GM23338 (cell line): ENCODE results near the gene ATXN7L3. TPM values are rescaled to one million over a fixed set of nuclear protein-coding genes. Genes with fewer than 3 reads are reported as not detected.

Experiments
- ATAC-seq: fragments of 200-7000 bp; cut with Tn5 transposase; 3 replicates; pipeline ENCODE4 v1.9.1; 2020
- DNase-seq: peaks from one replicate; pipeline ENCODE4 v3.0.0-alpha.2; 2015; ENCODE audit warnings: low spot score
- H2AFZ ChIP-seq: fragments of 200-600 bp; sonication (generic); 2 replicates; pipeline ENCODE4 v1.8.0; 2016; ENCODE audit warnings: antibody characterized with exemption, mild to moderate bottlenecking, moderate library complexity
- H3F3A ChIP-seq: fragments of 200-600 bp; sonication (generic); replicated peaks from 2 replicates; pipeline ENCODE4 v1.8.0; 2017; ENCODE audit warnings: antibody characterized with exemption, mixed run types, low read depth
- H3K27ac ChIP-seq: fragments of 200-600 bp; sonication (generic); 2 replicates; pipeline ENCODE4 v1.6.1; 2016; ENCODE audit warnings: low read depth
- H3K27me3 ChIP-seq: fragments of 200-600 bp; sonication (generic); 2 replicates; pipeline ENCODE4 v1.8.0; 2016; ENCODE audit warnings: mild to moderate bottlenecking, mixed run types, moderate library complexity; ENCODE audit not compliant: insufficient read depth
- H3K36me3 ChIP-seq: fragments of 200-600 bp; sonication (generic); 2 replicates; pipeline ENCODE4 v1.8.0; 2016; ENCODE audit warnings: mild to moderate bottlenecking; ENCODE audit not compliant: insufficient read depth
- H3K4me1 ChIP-seq: fragments of 200-600 bp; sonication (generic); 2 replicates; pipeline ENCODE4 v1.8.0; 2016; ENCODE audit warnings: mild to moderate bottlenecking, moderate library complexity; ENCODE audit not compliant: insufficient read depth
- H3K4me2 ChIP-seq: fragments of 200-600 bp; sonication (generic); 2 replicates; pipeline ENCODE4 v1.7.1; 2017; ENCODE audit warnings: mixed run types
- H3K4me3 ChIP-seq: fragments of 200-600 bp; sonication (generic); 2 replicates; pipeline ENCODE4 v1.6.1; 2016; ENCODE audit warnings: mixed run types
- H3K79me2 ChIP-seq: fragments of 200-600 bp; sonication (generic); replicated peaks from 2 replicates; pipeline ENCODE4 v1.8.0; 2017; ENCODE audit warnings: mild to moderate bottlenecking; ENCODE audit not compliant: insufficient read depth
- H3K9me2 ChIP-seq: fragments of 200-600 bp; sonication (generic); 2 replicates; pipeline ENCODE4 v1.8.0; 2017; ENCODE audit not compliant: insufficient read depth
- H4K20me1 ChIP-seq: fragments of 200-600 bp; sonication (generic); replicated peaks from 2 replicates; pipeline ENCODE4 v1.8.0; 2017; ENCODE audit warnings: mild to moderate bottlenecking; ENCODE audit not compliant: insufficient read depth
- H3K27ac Mint-ChIP-seq: 2 replicates; pipeline ENCODE4 v1.8.0; 2020; ENCODE audit warnings: inconsistent platforms, mild to moderate bottlenecking, moderate library complexity, mixed read lengths
- H3K27me3 Mint-ChIP-seq: 3 replicates; pipeline ENCODE4 v1.8.0; 2022; ENCODE audit warnings: low read depth, mild to moderate bottlenecking, moderate library complexity, mixed read lengths, inconsistent platforms; ENCODE audit not compliant: insufficient read depth, poor library complexity
- H3K36me3 Mint-ChIP-seq: 3 replicates; pipeline ENCODE4 v1.8.0; 2021; ENCODE audit warnings: low read depth, mild to moderate bottlenecking, inconsistent platforms, moderate library complexity, mixed read lengths
- H3K4me1 Mint-ChIP-seq: 3 replicates; pipeline ENCODE4 v1.8.0; 2020; ENCODE audit warnings: mild to moderate bottlenecking, inconsistent platforms, mixed read lengths
- H3K4me3 Mint-ChIP-seq: 3 replicates; pipeline ENCODE4 v1.8.0; 2021; ENCODE audit warnings: moderate library complexity, mild to moderate bottlenecking, inconsistent platforms, mixed read lengths
- H3K9me3 Mint-ChIP-seq: 3 replicates; pipeline ENCODE4 v1.8.0; 2020; ENCODE audit warnings: moderate library complexity, mild to moderate bottlenecking, inconsistent platforms, mixed read lengths
- CTCF ChIP-seq, 2 experiments: fragments of 200-600 bp in 1 of 2; sonication (generic) in 1 of 2; conservative IDR thresholded peaks; 2 replicates each; pipeline versions ENCODE4 v1.5.1 to v1.6.1; 2016 to 2017; ENCODE audit warnings: antibody characterized with exemption in 2 of 2, low read depth in 2 of 2, mild to moderate bottlenecking in 2 of 2, moderate library complexity in 1 of 2
- EZH2 ChIP-seq: fragments of 200-600 bp; sonication (generic); IDR thresholded peaks from one replicate; pipeline ENCODE4 v1.8.0; 2017; ENCODE audit warnings: antibody characterized with exemption, mild to moderate bottlenecking, low read depth; ENCODE audit not compliant: unreplicated experiment
- EZH2phosphoT487 ChIP-seq: fragments of 200-600 bp; sonication (generic); IDR thresholded peaks from one replicate; pipeline ENCODE4 v1.8.1; 2018; ENCODE audit warnings: antibody characterized with exemption; ENCODE audit not compliant: unreplicated experiment
- JUNB ChIP-seq: IDR thresholded peaks from one replicate; pipeline ENCODE4 v1.6.1; 2016; ENCODE audit warnings: antibody characterized with exemption; ENCODE audit not compliant: unreplicated experiment
- NANOG ChIP-seq: IDR thresholded peaks from 2 replicates; pipeline ENCODE4 v1.6.1; 2016; ENCODE audit warnings: antibody characterized with exemption, borderline replicate concordance
- REST ChIP-seq: IDR thresholded peaks from one replicate; pipeline ENCODE4 v1.6.1; 2018; ENCODE audit warnings: antibody characterized with exemption; ENCODE audit not compliant: unreplicated experiment
- STAT1 ChIP-seq: IDR thresholded peaks from one replicate; pipeline ENCODE4 v1.6.1; 2016; ENCODE audit warnings: antibody characterized with exemption; ENCODE audit not compliant: unreplicated experiment
- ZNF114 ChIP-seq: fragments of 250-450 bp; sonication (Bioruptor Pico); IDR thresholded peaks from 2 replicates; pipeline ENCODE4 v1.5.0; 2020; ENCODE audit warnings: mild to moderate bottlenecking, moderate library complexity
- ZNF331 ChIP-seq: fragments of 250-450 bp; sonication (Bioruptor Pico); IDR thresholded peaks from 2 replicates; pipeline ENCODE4 v1.5.0; 2020; ENCODE audit warnings: low read depth, mild to moderate bottlenecking, moderate library complexity
- polyA plus RNA-seq: library from polyadenylated mRNA; unstranded; fragments of >200 nt; fragmentation: Nextera tagmentation; extraction: Ambion mirVana; gene quantifications from 2 replicates; pipeline ENCODE4 v1.2.1, GENCODE V29; 2016
- total RNA-seq: library from RNA; depleted of rRNA; stranded (reverse); fragments of >200 nt; shearing (Covaris generic); gene quantifications from 2 replicates; pipeline ENCODE4 v1.2.3, GENCODE V29; 2014
- TF ChIP-seq, protein P1 (sequence below): IDR thresholded peaks from 2 replicates; pipeline ENCODE4 v1.6.1; 2016; ENCODE audit warnings: antibody characterized with exemption

ATXN7L3 gene
- total and polyA plus RNA-seq, 2 experiments from 2014 or later = 20.6 to 95.0 TPM

GRCh38 chr17:44219108-44219615, 19.5 kb upstream of the ATXN7L3 start (continued):
- TF ChIP-seq EZH2 (no peak), ZNF114 (CRISPR knock-in tag) (no peak), NANOG (no peak), ZNF331 (no peak)
- TF ChIP-seq, protein P1, sequence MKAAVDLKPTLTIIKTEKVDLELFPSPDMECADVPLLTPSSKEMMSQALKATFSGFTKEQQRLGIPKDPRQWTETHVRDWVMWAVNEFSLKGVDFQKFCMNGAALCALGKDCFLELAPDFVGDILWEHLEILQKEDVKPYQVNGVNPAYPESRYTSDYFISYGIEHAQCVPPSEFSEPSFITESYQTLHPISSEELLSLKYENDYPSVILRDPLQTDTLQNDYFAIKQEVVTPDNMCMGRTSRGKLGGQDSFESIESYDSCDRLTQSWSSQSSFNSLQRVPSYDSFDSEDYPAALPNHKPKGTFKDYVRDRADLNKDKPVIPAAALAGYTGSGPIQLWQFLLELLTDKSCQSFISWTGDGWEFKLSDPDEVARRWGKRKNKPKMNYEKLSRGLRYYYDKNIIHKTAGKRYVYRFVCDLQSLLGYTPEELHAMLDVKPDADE = no peak

GRCh38 chr17:44218344-44219107, 18.8 kb upstream of the ATXN7L3 start:
- peaks cover 15% of the 10 kb centered on the region for H3K36me3 ChIP-seq
- H3K4me1 Mint-ChIP-seq = peaks cover 21% of the 10 kb centered on the region
- peaks cover 44% of the 10 kb centered on the region for H3K36me3 Mint-ChIP-seq
- H3K9me2 ChIP-seq = no peaks in the 10 kb centered on the region
- H3K27ac Mint-ChIP-seq = peak overlapping the region; percentile 57
- peak overlapping the region; percentile 97 for H3K4me2 ChIP-seq
- peaks cover 13% of the 10 kb centered on the region for H3K4me1 ChIP-seq
- H3K4me3 ChIP-seq = peak overlapping the region; percentile 96
- TF ChIP-seq CTCF (conservative IDR thresholded peaks at IDR 0.05; ENCODE audit: low read depth in 2 of 2) = peak; percentile 36 to 55; a peak in 3 of 4 replicates
- TF ChIP-seq STAT1 = no peak
- H3K9me3 Mint-ChIP-seq = no peaks in the 10 kb centered on the region
- peaks cover 19% of the 10 kb centered on the region for H3K27me3 Mint-ChIP-seq
- H3F3A ChIP-seq = peaks cover 22% of the 10 kb centered on the region
- peaks cover 8% of the 10 kb centered on the region; the same call in 1 of the 2 replicates for H3K27me3 ChIP-seq
- H2AFZ ChIP-seq = no peak overlapping the region
- H3K27ac ChIP-seq = peak overlapping the region; percentile 90
- ATAC-seq (peak; percentile 16), DNase-seq (peak; percentile 84)
- peak overlapping the region; percentile 74 for H3K4me3 Mint-ChIP-seq
- H3K79me2 ChIP-seq = peaks cover 29% of the 10 kb centered on the region
- no peaks in the 10 kb centered on the region; the same call in none of the 2 replicates for H4K20me1 ChIP-seq

DNA sequence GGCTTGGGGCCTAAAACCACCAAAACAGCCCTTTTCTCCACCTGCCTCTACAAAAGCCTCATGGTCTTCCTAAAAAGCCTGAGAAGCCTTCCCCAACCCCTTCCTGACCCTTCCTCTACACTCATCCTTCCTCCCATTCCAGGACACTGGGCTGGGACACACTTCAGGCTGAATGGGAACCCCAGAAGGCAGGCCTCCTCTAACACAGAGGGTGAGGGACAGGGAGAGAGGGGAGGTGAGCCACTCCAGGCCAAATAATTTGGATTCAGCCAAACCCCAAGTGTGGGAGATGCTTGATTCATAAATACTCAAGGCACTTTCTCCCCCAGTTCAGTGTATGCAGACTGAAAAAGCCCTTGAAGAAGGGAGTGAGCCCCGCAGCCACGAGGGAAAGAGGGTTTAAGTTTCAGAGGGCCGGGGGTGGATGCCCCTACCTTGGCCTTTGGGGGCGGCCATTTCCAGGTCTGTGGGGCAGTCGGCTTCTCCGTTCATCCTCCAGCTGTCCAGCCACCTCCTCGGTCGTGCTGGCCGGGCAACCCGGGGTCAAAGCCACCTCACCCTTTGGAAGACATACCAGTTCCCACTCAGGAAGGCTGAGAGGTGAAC, 18.2 kb upstream of the ATXN7L3 start:
- peak overlapping the region; percentile 74 for H3K4me3 Mint-ChIP-seq
- peak overlapping the region; percentile 96 for H3K4me3 ChIP-seq
- TF ChIP-seq REST = no peak
- TF ChIP-seq EZH2 = no peak
- TF ChIP-seq CTCF (conservative IDR thresholded peaks at IDR 0.05; ENCODE audit: low read depth in 2 of 2) = no peak
- TF ChIP-seq, protein P1 = no peak
- no peak for TF ChIP-seq ZNF114 (CRISPR knock-in tag)
- no peak for TF ChIP-seq JUNB
- TF ChIP-seq EZH2phosphoT487 = no peak
- H3K27ac ChIP-seq = peak overlapping the region; percentile 90
- H3K9me2 ChIP-seq = no peaks in the 10 kb centered on the region
- peak; percentile 30 for DNase-seq
- H4K20me1 ChIP-seq = no peaks in the 10 kb centered on the region; the same call in none of the 2 replicates
- peaks cover 16% of the 10 kb centered on the region for H3K4me1 Mint-ChIP-seq
- H3K36me3 ChIP-seq = peaks cover 15% of the 10 kb centered on the region
- H2AFZ ChIP-seq = no peak overlapping the region
- H3F3A ChIP-seq = peaks cover 18% of the 10 kb centered on the region
- peaks cover 51% of the 10 kb centered on the region for H3K36me3 Mint-ChIP-seq
- peaks cover 23% of the 10 kb centered on the region for H3K27me3 Mint-ChIP-seq
- peak overlapping the region; percentile 57 for H3K27ac Mint-ChIP-seq
- H3K4me1 ChIP-seq = peaks cover 9% of the 10 kb centered on the region
- H3K4me2 ChIP-seq = peak overlapping the region; percentile 97
- no peak for ATAC-seq
- peaks cover 29% of the 10 kb centered on the region for H3K79me2 ChIP-seq
- H3K9me3 Mint-ChIP-seq = no peaks in the 10 kb centered on the region
- peaks cover 2% of the 10 kb centered on the region; the same call in 1 of the 2 replicates for H3K27me3 ChIP-seq
